Stimulated activated CD8-positive, alpha-beta memory T cell treated with anti-CD3 and anti-CD28 coated beads, Interleukin-12 subunit alpha, Interleukin-12 subunit beta, amount 100 ng/mL, for 1 hour (primary cell): ENCODE results near the gene ADCY5.

Source experiments
- DNase-seq: peaks from one replicate; pipeline ENCODE4 v3.0.0-alpha.2; 2020; ENCODE audit warnings: low read depth

Gene ADCY5

DNA sequence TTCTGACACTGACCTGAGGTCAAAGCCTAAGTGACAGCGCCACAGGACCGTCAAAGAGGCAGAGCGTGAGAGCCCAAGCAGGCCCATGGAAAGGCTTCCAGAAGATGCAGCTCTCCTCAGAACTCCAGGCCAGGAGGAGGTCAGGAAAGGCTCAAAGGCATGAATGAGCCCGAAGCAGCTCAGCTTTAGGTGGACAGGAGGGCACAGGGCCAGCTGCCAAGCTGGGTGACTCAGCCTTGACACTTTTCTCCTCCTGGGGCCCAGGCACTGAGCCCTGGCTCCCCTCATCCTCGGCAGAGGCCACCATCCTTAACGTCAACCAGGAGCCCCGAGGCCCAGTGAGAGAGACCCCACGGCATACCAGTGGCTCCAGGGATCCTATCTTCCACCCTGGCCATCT is 62.9 kb downstream of the ADCY5 start:
- no peak for DNase-seq

DNA sequence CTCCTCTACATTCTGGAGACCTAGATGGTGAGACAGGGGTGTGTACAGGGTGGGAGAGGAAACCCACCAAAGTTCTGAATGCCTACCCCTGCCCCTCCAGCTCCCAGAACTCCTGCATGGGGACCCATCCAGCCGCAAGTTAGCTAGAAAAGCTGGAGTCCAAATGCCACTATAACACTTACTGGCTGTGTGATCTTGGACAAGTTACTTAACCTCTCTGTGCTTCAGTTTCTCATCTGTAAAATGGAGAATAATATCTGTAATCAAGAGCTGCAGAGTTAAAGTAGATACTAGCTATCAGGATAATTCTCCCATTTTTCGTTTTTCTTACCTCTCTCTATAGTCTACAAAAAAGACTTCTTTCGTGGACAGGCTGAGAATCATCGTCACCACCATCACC is 63.4 kb downstream of the ADCY5 start:
- DNase-seq = no peak

- DNase-seq = no peak
Measured at GRCh38 chr3:123385001-123385401, 63.9 kb downstream of the ADCY5 start.

GRCh38 chr3:123384256-123384655 is 64.6 kb downstream of the ADCY5 start:
- DNase-seq = no peak

GRCh38 chr3:123383091-123384053 is 65.5 kb downstream of the ADCY5 start:
- DNase-seq = no peak

GRCh38 chr3:123380261-123380660 is 68.6 kb downstream of the ADCY5 start:
- DNase-seq = no peak

DNA sequence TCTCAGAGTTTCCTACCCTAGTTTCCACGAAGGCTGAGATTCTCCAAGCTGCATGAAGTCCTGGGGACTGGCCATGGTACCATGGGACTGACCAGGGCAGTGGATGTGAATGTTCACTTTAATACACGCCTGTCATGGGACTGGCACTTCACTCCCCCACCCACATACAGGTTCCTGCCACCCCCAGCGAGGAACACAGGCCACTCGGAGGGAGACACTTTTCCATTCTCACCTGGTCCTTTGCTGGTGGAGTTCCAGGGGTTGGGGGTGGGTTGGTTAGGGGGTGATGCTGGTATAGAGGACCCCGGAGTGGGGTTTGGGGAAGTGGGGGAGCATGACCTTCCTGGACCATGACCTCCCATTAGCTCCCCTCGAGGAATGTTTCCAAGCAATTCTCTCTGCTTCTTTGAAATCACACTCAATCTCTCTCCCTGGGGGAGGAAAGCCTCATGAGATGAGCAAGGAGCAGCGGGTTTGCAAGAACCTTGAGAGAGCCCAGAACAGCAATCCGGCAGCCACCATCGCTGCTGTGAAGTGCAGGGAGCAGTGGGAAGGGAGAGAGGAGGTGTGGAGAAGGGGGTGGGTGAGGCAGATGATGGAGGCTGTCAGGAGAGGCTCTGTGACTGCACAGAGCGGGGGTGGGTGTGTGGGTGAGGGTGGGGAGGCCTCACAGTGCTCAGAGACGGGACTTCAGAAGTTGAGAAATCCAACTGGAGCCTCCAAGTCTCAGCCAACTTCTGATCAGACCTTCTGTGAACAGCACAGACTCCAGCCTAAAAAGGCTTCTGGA is 69.7 kb downstream of the ADCY5 start:
- DNase-seq = no peak

DNA sequence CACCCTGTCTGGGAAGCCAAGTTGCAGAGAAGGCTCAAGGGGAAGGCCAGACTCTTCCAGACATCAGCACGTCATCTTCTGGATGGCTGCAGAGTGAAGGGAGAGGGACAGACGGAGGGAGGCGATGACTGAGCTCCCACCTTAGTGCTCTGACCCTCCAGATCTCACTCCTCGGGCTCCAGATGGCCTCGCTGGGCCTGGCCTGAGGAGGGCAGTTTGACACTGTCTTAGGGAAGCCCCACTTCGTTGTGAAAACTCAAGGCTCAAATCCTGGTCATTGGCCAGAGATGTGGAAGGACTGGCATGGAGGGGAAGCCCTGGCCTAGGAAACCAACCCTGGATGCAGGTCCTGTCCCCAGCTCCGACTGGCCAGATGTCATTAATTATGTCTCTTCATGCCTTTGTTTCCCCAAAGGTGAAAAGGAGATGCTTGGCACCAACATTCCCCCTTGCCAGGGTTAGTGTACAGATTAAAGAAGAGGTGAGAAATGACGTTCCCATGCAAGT is 70.4 kb downstream of the ADCY5 start:
- no peak for DNase-seq

- DNase-seq = no peak
Measured at GRCh38 chr3:123377243-123377740, 71.6 kb downstream of the ADCY5 start.

DNA sequence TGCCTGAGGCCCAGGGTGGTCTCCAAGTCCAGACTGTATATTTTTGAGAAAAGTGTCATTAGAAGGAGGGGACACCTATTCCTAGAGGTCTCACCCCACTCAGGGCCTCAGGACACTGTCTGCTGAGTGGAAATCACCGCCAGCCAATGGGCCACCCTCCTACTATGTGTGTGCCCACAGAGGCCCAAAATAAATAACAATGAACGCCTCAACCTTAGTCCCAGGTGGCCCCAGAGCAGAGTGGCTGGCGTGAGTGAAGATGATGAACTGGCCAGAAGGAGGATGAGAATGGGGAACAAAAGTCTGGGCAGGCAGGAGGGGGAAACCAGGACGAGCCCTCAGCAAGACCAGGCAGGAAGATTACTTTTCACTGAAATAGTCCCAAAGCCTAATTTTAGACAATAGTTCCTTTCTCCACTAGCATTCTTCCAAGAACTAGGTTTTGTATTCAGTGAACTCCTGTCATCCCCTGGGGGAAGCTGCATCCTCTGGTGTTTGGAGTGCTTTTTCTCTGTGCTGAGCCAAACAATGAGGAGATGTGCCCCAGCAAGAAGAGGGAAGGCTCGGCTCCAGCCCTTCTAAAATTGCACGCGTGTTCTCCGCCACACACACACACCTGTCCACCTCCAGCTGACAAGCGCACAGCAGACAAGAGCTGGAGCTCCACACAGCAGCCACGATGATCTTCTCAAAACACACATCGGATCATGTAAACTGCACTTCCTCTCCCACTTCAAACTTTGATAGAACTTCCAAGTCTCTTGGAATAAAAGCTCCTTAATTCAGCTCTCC is 72.2 kb downstream of the ADCY5 start:
- no peak for DNase-seq

DNA sequence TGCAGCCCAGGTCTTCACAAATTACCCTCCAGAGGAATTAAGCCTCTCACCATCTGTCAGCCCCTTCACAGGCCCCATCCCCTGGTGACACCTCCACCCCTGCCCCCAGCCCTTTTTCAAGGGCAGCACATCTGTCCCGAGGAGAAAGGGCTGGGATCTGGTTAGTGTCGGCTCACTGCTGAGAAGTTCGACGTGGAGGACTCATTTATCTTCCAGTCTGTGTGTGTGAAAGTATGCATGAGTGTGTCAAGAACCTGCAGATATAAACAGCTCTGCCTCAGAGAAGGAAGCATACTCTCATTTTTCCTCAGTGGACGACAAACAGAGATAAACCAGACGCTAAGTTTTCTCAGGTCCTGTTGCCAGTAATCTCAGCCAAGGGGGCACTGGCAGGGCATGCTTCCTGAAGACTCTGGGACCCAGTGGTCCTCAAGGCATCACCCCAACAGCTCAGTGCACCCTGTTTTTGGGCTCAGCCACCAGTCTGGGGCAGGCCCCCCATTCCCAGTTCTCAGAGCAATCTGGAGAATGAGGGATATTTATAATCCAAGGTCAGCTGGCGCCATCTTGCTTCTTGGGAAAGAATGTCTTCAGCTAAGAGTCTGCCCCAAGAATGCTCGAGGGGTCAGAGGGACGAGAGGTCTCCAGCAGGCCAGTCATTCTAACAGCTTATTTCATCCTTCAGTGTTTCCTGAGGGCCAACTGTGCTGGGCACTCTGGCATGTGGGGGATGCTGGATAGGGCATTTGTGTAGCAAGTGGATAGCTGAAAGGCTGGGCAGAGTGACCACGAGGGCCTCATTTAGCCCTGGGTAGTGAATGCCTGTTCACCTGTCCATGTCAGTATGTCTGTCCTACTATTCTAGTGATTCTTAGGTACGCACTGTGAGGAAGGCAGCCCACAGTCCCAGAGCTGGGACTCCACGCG is 73.6 kb downstream of the ADCY5 start:
- DNase-seq = no peak

- no peak for DNase-seq
Measured at GRCh38 chr3:123374016-123374415, 74.9 kb downstream of the ADCY5 start.

GRCh38 chr3:123373474-123373987 is 75.4 kb downstream of the ADCY5 start:
- no peak for DNase-seq

GRCh38 chr3:123372686-123373473 is 76.0 kb downstream of the ADCY5 start:
- no peak for DNase-seq

DNA sequence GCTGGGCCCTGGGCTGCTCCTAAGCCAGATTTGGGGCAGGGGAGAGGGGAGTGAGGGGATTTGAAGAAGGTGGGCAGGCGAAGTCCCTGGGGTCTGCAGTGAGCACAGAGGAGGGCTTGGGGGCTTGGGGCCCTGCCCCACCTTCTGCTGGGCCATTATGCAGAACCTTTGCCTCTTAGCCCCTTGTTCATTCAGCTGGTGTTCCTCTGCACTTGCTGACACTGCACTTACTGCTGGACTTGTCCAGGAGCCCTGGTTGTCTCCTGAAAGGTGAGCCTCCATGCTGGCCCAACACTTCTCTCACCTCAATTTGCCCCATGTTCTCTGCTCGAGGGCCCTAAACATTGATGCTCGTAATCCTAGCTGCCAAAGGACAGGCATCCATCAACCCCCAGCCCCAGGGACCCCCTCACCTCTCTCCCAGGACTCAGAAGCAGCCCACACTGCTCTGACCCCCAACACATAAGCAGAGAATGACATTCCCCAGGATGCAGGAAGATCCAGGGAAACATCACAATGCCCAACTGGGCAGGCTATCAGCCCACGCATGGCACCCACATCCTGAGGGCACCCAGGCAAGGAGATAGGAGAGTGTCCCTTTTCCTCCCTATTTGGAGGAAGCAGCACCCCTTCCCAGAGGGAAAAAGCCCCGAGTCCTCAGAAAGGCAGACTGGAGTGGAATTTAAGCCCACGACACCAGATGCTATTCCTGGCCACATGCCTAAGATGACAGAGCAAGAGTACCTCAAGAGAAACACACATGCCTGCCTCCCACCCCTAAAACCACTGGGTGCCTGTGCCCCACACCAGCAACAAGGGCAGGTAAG is 76.8 kb downstream of the ADCY5 start:
- no peak for DNase-seq

DNA sequence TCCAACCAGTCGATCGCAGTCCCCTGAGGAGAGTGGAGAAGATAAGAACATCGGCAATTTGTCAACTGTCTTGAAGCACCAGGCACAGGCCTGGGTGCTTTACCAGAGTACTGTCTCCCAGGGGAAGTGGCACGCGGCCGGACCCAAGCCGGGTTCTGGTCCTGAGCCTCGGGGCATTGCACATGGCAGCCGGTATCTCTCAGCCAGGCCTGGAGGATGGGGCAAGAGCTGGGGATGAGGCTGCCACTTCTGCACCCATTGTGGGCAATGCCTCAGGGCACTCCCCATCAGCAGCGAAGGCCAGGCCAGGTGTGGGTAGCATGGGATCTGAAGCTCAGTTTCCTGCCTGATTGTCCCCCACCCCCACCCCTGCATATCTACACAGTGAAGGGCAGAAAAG is 77.5 kb downstream of the ADCY5 start:
- no peak for DNase-seq

- DNase-seq = no peak
Measured at GRCh38 chr3:123370819-123371218, 78.1 kb downstream of the ADCY5 start.

- no peak for DNase-seq
Measured at GRCh38 chr3:123369085-123369484, 79.8 kb downstream of the ADCY5 start.
